Hepatocyte (in vitro differentiated cells): ENCODE results near the gene NDUFA6. TPM values are rescaled to one million over a fixed set of nuclear protein-coding genes. Genes with fewer than 3 reads are reported as not detected.
A peak's percentile ranks its signal among the peaks of the same experiment; 100 is the strongest.

Source experiments
- DNase-seq: peaks from one replicate; pipeline ENCODE4 v3.0.0-alpha.2; 2016; ENCODE audit warnings: low spot score
- H2AFZ ChIP-seq: fragments of 200-600 bp; sonication (generic); 2 replicates; pipeline ENCODE4 v1.6.0; 2016; ENCODE audit warnings: antibody characterized with exemption, mild to moderate bottlenecking
- H3K27ac ChIP-seq: fragments of 200-600 bp; sonication (generic); 2 replicates; pipeline ENCODE4 v1.5.1; 2016; ENCODE audit warnings: mild to moderate bottlenecking
- H3K27me3 ChIP-seq: fragments of 200-600 bp; sonication (generic); 2 replicates; pipeline ENCODE4 v1.6.1; 2016
- H3K36me3 ChIP-seq: fragments of 200-600 bp; sonication (generic); replicated peaks from 2 replicates; pipeline ENCODE4 v1.5.1; 2016; ENCODE audit warnings: low read depth; ENCODE audit not compliant: insufficient read depth
- H3K4me1 ChIP-seq: fragments of 200-600 bp; sonication (generic); 2 replicates; pipeline ENCODE4 v1.5.1; 2016; ENCODE audit warnings: mild to moderate bottlenecking, moderate library complexity; ENCODE audit not compliant: insufficient read depth
- H3K4me2 ChIP-seq: fragments of 200-600 bp; sonication (generic); 2 replicates; pipeline ENCODE4 v1.6.0; 2016
- H3K4me3 ChIP-seq: fragments of 200-600 bp; sonication (generic); 2 replicates; pipeline ENCODE4 v1.5.1; 2016; ENCODE audit warnings: mild to moderate bottlenecking
- H3K79me2 ChIP-seq: fragments of 200-600 bp; sonication (generic); 2 replicates; pipeline ENCODE4 v1.6.0; 2017; ENCODE audit warnings: mild to moderate bottlenecking
- H3K9me2 ChIP-seq: fragments of 200-600 bp; sonication (generic); replicated peaks from 2 replicates; pipeline ENCODE4 v1.6.0; 2017; ENCODE audit warnings: mild to moderate bottlenecking; ENCODE audit not compliant: insufficient read depth
- H3K9me3 ChIP-seq: fragments of 200-600 bp; sonication (generic); 2 replicates; pipeline ENCODE4 v1.5.1; 2016; ENCODE audit warnings: low read depth, mild to moderate bottlenecking
- H4K20me1 ChIP-seq: fragments of 200-600 bp; sonication (generic); 2 replicates; pipeline ENCODE4 v1.6.0; 2016; ENCODE audit warnings: mild to moderate bottlenecking; ENCODE audit not compliant: insufficient read depth, poor library complexity, severe bottlenecking
- EZH2 ChIP-seq: fragments of 200-600 bp; sonication (generic); IDR thresholded peaks from 2 replicates; pipeline ENCODE4 v1.6.1; 2016; ENCODE audit warnings: antibody characterized with exemption, mild to moderate bottlenecking, borderline replicate concordance
- EZH2phosphoT487 ChIP-seq: fragments of 200-600 bp; sonication (generic); IDR thresholded peaks from one replicate; pipeline ENCODE4 v1.6.1; 2018; ENCODE audit warnings: antibody characterized with exemption, mild to moderate bottlenecking, low read depth, moderate library complexity; ENCODE audit not compliant: unreplicated experiment, severe bottlenecking
- WGBS: methylation state at CpG from one replicate; pipeline ENCODE4 v1.1.6; 2016; ENCODE audit warnings: low lambda C conversion rate; ENCODE audit errors: missing lambda C conversion rate; 5-methylcytosine and 5-hydroxymethylcytosine counted together
- polyA plus RNA-seq: library from polyadenylated mRNA; unstranded; fragments of >200 nt; fragmentation: Nextera tagmentation; extraction: Ambion mirVana; gene quantifications from 2 replicates; pipeline ENCODE4 v1.2.1, GENCODE V29; 2016
- total RNA-seq: library from RNA; depleted of rRNA; stranded (reverse); fragments of >200 nt; gene quantifications from 2 replicates; pipeline ENCODE4 v1.2.3, GENCODE V29; 2014
- TF ChIP-seq, protein P1 (sequence below): fragments of 200-600 bp; sonication (generic); IDR thresholded peaks from 2 replicates; pipeline ENCODE4 v1.5.1; 2016; ENCODE audit warnings: antibody characterized with exemption, mild to moderate bottlenecking; ENCODE audit not compliant: poor library complexity

Gene NDUFA6
- total and polyA plus RNA-seq, 2 experiments from 2014 or later, result 97.4 to 183 TPM

DNA sequence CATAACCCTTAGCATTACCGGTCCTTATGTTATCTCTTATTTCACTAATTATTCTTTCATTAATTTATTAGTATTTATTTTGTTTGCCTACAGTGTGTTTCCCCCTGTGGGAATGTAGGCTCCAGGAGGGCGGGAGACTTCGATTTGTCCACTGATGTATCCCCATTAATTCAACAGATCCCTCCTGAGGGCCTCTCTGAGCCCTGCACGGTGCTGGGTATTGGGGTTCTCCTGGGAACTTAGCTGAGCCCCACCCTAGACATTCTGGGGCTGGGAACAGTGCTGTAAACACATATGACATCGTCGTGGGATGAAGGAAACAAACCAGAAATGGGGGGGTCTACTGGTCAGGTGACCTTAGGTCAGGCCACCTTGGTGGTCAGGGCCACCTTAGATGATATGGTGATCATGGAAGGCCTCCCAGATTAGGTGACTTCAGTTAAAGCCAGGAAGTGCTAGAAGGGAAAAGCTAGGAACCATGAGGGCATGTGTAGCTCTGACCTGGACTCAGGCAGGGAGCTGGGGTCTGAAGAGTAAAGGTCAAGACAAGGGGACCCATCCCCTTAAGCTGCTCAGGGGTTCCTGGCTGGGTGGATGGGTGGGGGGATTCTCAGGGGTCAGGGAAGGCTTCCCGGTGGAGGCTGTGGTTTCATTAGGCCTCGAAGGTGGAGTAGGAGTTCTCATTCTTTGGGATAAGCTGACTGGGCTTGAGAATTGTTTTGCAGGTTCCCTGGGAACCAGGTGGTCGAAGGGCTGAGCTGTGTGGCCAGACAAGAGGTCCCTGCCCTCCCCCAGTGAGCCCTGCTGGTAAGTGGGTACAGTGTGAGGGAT, 15.5 kb downstream of the NDUFA6 start:
- H2AFZ ChIP-seq, result peak overlapping the region; percentile 68
- H3K27me3 ChIP-seq, result no peaks in the 10 kb centered on the region
- no peaks in the 10 kb centered on the region for H3K9me3 ChIP-seq
- TF ChIP-seq EZH2 (no peak), EZH2phosphoT487 (no peak)
- TF ChIP-seq, protein P1, sequence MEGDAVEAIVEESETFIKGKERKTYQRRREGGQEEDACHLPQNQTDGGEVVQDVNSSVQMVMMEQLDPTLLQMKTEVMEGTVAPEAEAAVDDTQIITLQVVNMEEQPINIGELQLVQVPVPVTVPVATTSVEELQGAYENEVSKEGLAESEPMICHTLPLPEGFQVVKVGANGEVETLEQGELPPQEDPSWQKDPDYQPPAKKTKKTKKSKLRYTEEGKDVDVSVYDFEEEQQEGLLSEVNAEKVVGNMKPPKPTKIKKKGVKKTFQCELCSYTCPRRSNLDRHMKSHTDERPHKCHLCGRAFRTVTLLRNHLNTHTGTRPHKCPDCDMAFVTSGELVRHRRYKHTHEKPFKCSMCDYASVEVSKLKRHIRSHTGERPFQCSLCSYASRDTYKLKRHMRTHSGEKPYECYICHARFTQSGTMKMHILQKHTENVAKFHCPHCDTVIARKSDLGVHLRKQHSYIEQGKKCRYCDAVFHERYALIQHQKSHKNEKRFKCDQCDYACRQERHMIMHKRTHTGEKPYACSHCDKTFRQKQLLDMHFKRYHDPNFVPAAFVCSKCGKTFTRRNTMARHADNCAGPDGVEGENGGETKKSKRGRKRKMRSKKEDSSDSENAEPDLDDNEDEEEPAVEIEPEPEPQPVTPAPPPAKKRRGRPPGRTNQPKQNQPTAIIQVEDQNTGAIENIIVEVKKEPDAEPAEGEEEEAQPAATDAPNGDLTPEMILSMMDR, result no peak
- no peaks in the 10 kb centered on the region for H3K9me2 ChIP-seq
- peaks cover 14% of the 10 kb centered on the region for H3K4me1 ChIP-seq
- 92% methylated on average over 9 of the region's 9 CpGs for WGBS
- no peaks in the 10 kb centered on the region for H4K20me1 ChIP-seq
- peak overlapping the region; percentile 78 for H3K4me2 ChIP-seq
- H3K4me3 ChIP-seq, result no peak overlapping the region
- peak overlapping the region; percentile 86 for H3K27ac ChIP-seq
- DNase-seq, result no peak
- no peaks in the 10 kb centered on the region for H3K36me3 ChIP-seq
- H3K79me2 ChIP-seq, result no peaks in the 10 kb centered on the region

DNA sequence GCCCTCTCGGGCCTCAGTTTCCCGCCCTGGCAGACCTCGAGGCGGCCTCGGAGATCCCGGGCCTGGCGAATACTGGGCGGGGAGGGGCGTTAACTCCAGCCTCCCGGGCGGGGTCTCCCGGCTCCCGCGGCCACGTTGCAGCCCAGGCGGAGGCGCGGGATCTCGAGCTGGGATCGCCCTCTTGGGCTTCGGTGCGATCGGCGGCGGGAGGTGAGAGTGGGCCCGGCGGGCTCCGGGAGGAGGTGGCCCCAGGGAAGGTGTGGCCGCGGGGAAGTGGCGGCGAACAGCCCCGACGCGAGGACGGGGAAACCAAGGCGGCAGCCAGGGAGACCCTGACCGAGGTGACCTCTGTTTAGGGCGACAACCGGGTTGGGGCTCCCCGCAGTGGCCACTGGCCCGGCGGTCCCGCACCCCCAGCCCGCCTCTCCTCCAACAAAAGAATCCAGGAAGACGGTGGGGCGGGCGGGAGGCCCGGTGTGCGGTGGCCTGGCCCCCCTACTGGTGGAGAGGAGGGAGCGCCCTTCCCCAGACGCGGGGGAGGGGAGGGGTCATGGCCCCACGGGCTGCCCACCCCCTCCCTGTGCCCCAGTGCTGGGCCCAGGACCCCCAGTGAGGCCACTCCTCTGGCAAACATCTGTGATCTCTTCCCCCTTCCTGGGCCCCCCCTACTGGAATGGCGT, 16.3 kb downstream of the NDUFA6 start, which contains the start of gene PHETA2:
Gene PHETA2 (plus strand): TSS at position 117 of the 680 bp plus-strand sequence. CDS start 3,046 bp downstream, outside the sequence.
- 47% methylated on average over 25 of the region's 55 CpGs for WGBS
- no peak within 1 kb of the TSS for H3K4me3 ChIP-seq
- no peaks in the 10 kb centered on the region for H3K27me3 ChIP-seq
- peaks cover 20% of the 10 kb centered on the region for H3K4me1 ChIP-seq
- H3K36me3 ChIP-seq, result no peaks in the 10 kb centered on the region
- no peaks in the 10 kb centered on the region for H3K9me3 ChIP-seq
- H3K9me2 ChIP-seq, result no peaks in the 10 kb centered on the region
- TF ChIP-seq, protein P1, result peak; percentile 21
- no peak for TF ChIP-seq EZH2
- peak within 1 kb of the TSS; percentile 78 for H3K4me2 ChIP-seq
- H4K20me1 ChIP-seq, result no peaks in the 10 kb centered on the region
- H2AFZ ChIP-seq, result peak within 1 kb of the TSS; percentile 68
- peak; percentile 52 for DNase-seq
- H3K79me2 ChIP-seq, result peaks cover 2% of the 10 kb centered on the region
- H3K27ac ChIP-seq, result peak within 1 kb of the TSS; percentile 86

GRCh38 chr22:42073621-42074041, 16.9 kb downstream of the NDUFA6 start:
- H3K27ac ChIP-seq, result peak overlapping the region; percentile 86
- H3K9me3 ChIP-seq, result no peaks in the 10 kb centered on the region
- peaks cover 7% of the 10 kb centered on the region for H3K79me2 ChIP-seq
- peak overlapping the region; percentile 78 for H3K4me2 ChIP-seq
- no peak for DNase-seq
- H3K9me2 ChIP-seq, result no peaks in the 10 kb centered on the region
- H3K36me3 ChIP-seq, result no peaks in the 10 kb centered on the region
- no peaks in the 10 kb centered on the region for H3K27me3 ChIP-seq
- TF ChIP-seq EZH2phosphoT487 (no peak), EZH2 (no peak)
- TF ChIP-seq, protein P1, result no peak
- H2AFZ ChIP-seq, result peak overlapping the region; percentile 68
- no peak overlapping the region for H3K4me3 ChIP-seq
- no peaks in the 10 kb centered on the region for H4K20me1 ChIP-seq
- peaks cover 15% of the 10 kb centered on the region for H3K4me1 ChIP-seq
- 97% methylated on average over 14 of the region's 14 CpGs for WGBS
